Measurements from ENCODE around the gene NCS1. TPM values are rescaled to one million over a fixed set of nuclear protein-coding genes. Genes with fewer than 3 reads are reported as not detected.

The NCS1 gene
- total RNA-seq, 4 donors from 2014 or later = 105 to 231 (median 127) TPM

GRCh38 chr9:130128251-130128650, 44.0 kb upstream of the NCS1 start:
- TF ChIP-seq EP300 (IDR thresholded peaks at IDR 0.05) = no peak
- TF ChIP-seq CTCF (IDR thresholded peaks at IDR 0.05) = no peak
- TF ChIP-seq POLR2A (IDR thresholded peaks at IDR 0.05) = no peak
- no peak for TF ChIP-seq POLR2AphosphoS5 (IDR thresholded peaks at IDR 0.05)
- WGBS, 2 donors (ENCODE audit: low coverage in 1 of 2) = 71 to 74% methylated on average over 4 of the region's 6 CpGs
- H3K4me1 ChIP-seq = peaks cover 0 to 21% (median 11%) of the 10 kb centered on the region in 3 donors
- H3K27ac ChIP-seq = peak overlapping the region; percentile 51 to 89 (median 80)
- H3K36me3 ChIP-seq = peaks cover 0 to 93% of the 10 kb centered on the region in 2 donors
- H3K4me3 ChIP-seq = no peak overlapping the region
- H3K27me3 ChIP-seq = no peaks in the 10 kb centered on the region
- no peak for ATAC-seq
- no peaks in the 10 kb centered on the region for H3K9me3 ChIP-seq

DNA sequence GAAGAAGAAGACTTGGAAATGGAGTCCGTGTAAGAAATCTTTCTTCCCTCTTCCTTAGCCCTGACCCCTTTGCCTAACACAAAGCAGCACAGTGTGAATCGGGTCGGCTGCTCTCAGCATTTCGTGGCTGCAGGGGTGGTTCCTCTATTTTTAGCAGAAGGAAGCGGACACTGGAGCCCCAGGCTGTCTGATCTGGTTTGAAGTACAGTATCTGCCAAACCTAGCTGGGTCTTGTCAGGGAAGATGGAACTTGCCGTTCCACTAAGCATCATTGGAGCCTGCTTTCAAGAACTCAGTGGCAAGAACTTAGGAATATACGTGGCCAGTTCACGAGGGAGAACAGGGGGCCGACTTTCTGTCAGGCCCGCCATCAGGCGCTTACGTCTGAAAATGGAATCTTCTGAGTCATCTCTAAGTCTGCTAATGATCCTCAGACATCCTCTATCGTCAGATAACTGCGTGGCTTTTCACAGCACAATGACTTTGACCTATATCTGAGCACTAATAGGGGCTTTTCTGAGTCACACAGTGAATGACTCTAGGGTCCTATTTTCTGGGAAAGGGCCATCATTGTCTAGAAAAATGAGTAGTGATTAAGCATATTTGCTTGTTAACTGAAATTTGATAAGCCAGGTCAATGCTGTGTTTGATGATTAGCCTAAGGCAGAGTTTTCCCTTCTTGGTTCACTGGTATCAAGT, 43.3 kb upstream of the NCS1 start:
- H3K36me3 ChIP-seq = peaks cover 0 to 94% of the 10 kb centered on the region in 2 donors
- ATAC-seq = peak; percentile 58
- TF ChIP-seq EP300 (IDR thresholded peaks at IDR 0.05) (no peak), CTCF (IDR thresholded peaks at IDR 0.05) (no peak), POLR2AphosphoS5 (IDR thresholded peaks at IDR 0.05) (no peak), POLR2A (IDR thresholded peaks at IDR 0.05) (no peak)
- H3K27me3 ChIP-seq = no peaks in the 10 kb centered on the region
- H3K4me1 ChIP-seq = peaks cover 0 to 21% (median 11%) of the 10 kb centered on the region in 3 donors
- H3K27ac ChIP-seq = peak overlapping the region; percentile 51 to 89 (median 80)
- 49% methylated on average over 5 of the region's 14 CpGs; no CpG with 5 or more reads in 1 of the 2 donors for WGBS, 2 donors (ENCODE audit: low coverage in 1 of 2)
- H3K4me3 ChIP-seq = no peak overlapping the region
- no peaks in the 10 kb centered on the region for H3K9me3 ChIP-seq

DNA sequence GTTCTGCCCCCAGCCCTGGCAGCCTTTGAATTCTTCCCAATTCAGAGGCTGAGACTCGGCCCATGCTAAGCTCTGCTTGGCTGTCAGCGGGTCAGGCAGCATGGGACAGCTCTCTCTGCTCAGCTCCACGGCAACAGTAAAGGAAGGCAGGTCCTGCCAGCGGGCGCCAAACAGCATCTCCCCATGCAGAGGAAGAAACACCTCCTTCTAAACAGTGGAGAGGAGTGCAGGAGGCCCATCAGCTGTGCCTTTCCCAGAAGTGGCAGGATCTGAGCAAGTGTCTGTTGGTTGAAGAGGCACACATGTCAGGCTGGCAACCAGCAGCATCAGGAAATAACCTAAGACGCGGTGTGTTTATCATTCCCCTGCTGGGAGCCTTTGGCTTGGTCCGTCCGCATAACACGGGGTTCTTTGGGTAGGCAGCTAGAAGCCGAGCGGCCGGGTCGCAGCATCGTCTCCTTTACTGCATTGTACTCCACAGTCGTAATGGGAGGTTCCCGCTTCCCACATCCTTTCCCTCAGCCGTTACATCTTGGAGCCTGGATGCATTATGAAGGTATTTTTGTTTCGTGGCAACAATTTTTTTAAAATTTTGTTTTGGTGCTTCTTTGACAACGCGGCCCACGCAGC, 42.7 kb upstream of the NCS1 start:
- 77% methylated on average over 14 to 17 of the region's 22 CpGs for whole genome bisulfite sequencing, 2 donors (ENCODE audit: low coverage in 1 of 2)
- Histone ChIP-seq H3K4me3 (no peak overlapping the region), H3K9me3 (no peaks in the 10 kb centered on the region), H3K36me3 (peaks cover 0 to 92% of the 10 kb centered on the region in 2 donors), H3K27me3 (no peaks in the 10 kb centered on the region), H3K4me1 (peaks cover 0 to 21% (median 11%) of the 10 kb centered on the region in 3 donors), H3K27ac (peak overlapping the region; percentile 51 to 89 (median 80))
- ATAC-seq = peak; percentile 49
- TF ChIP-seq CTCF (IDR thresholded peaks at IDR 0.05) = no peak
- TF ChIP-seq EP300 (IDR thresholded peaks at IDR 0.05) = no peak
- no peak for TF ChIP-seq POLR2AphosphoS5 (IDR thresholded peaks at IDR 0.05)
- TF ChIP-seq POLR2A (IDR thresholded peaks at IDR 0.05) = no peak

DNA sequence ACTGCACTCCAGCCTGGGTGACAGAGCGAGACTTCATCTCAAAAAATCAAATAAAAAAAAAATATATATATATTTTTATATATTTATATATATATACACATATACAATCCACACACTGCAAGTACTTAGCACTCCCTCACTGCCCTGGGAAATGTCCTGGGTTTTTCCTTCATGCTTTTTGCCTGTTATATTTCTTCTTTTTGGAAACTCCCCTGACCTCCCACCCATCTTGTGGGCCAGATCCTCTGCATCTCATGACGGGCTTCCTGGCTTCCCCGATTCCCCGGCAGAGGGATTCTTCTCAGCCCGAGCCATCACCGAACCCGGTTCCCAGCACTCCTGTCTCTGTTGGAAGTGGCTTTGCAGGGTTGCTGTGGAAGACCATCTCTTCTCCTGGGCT, 39.5 kb upstream of the NCS1 start:
- no peak overlapping the region for H3K4me3 ChIP-seq
- peaks cover 0 to 93% of the 10 kb centered on the region in 2 donors for H3K36me3 ChIP-seq
- H3K27me3 ChIP-seq = no peaks in the 10 kb centered on the region
- H3K27ac ChIP-seq = no peak overlapping the region
- no peaks in the 10 kb centered on the region for H3K9me3 ChIP-seq
- TF ChIP-seq POLR2A (IDR thresholded peaks at IDR 0.05) (no peak), CTCF (IDR thresholded peaks at IDR 0.05) (no peak), EP300 (IDR thresholded peaks at IDR 0.05) (no peak), POLR2AphosphoS5 (IDR thresholded peaks at IDR 0.05) (no peak)
- no peak for ATAC-seq
- 87 to 88% methylated on average over 1 to 7 of the region's 7 CpGs for WGBS, 2 donors (ENCODE audit: low coverage in 1 of 2)
- peaks cover 0 to 22% (median 11%) of the 10 kb centered on the region in 3 donors for H3K4me1 ChIP-seq

Measured in gastroesophageal sphincter (tissue), 4 donors.